SK-N-SH treated with all-trans-retinoic acid at 6 μM for 48 hours (cell line): Measurements from ENCODE around the gene CGREF1.
"Not testable (repeated sequence)": the region's sequence is repeated elsewhere in the genome, so short reads cannot be mapped to it uniquely, and the experiment has no call there.

ENCODE experiments used
- CREB5 ChIP-seq: fragments of 250-450 bp; sonication (Bioruptor Pico); IDR thresholded peaks from 2 replicates; pipeline ENCODE4 v1.5.1; 2020; ENCODE audit warnings: low read depth, mild to moderate bottlenecking, moderate library complexity
- CSRNP3 ChIP-seq: fragments of 250-450 bp; sonication (Bioruptor Pico); IDR thresholded peaks from 2 replicates; pipeline ENCODE4 v1.5.1; 2021; ENCODE audit warnings: mild to moderate bottlenecking, moderate library complexity
- PPARA ChIP-seq: fragments of 250-450 bp; sonication (Bioruptor Pico); IDR thresholded peaks from 2 replicates; pipeline ENCODE4 v1.5.0; 2020; ENCODE audit warnings: mild to moderate bottlenecking, borderline replicate concordance
- TCF4 ChIP-seq: fragments of 250-450 bp; sonication (Bioruptor Pico); IDR thresholded peaks from 2 replicates; pipeline ENCODE4 v1.8.0; 2021; ENCODE audit warnings: mild to moderate bottlenecking, moderate library complexity, borderline replicate concordance
- TSHZ2 ChIP-seq: fragments of 250-450 bp; sonication (Bioruptor Pico); IDR thresholded peaks from 2 replicates; pipeline ENCODE4 v1.5.0; 2020; ENCODE audit warnings: mild to moderate bottlenecking, moderate library complexity

- not testable (repeated sequence) for TF ChIP-seq TSHZ2 (CRISPR knock-in tag); CSRNP3; TCF4; CREB5 (CRISPR knock-in tag); PPARA
These were observed 7.4 kb downstream of the CGREF1 start for GRCh38 chr2:27111392-27112078.
